C4-2B (cell line): ENCODE data around the gene METTL23.
A peak's percentile ranks its signal among the peaks of the same experiment; 100 is the strongest.

Experiments
- CTCF ChIP-seq: fragments of 450-650 bp; conservative IDR thresholded peaks from 2 replicates; pipeline ENCODE4 v1.5.1; 2017; ENCODE audit warnings: mild to moderate bottlenecking
- ZFX ChIP-seq: fragments of 450-650 bp; IDR thresholded peaks from 2 replicates; pipeline ENCODE4 v1.6.1; 2017

- TF ChIP-seq CTCF (peak; percentile 88), ZFX (no peak)
Observed at GRCh38 chr17:76726776-76727718, at the start of gene METTL23.
